ENCODE results near the gene CCDC92. TPM values are rescaled to one million over a fixed set of nuclear protein-coding genes. Genes with fewer than 3 reads are reported as not detected.

Gene CCDC92
- total and polyA plus RNA-seq, 2 of the 13 experiments (the other 11 are each of a cell fraction or from before 2014, with no cell fraction given), result 5.4 to 14.7 TPM

- TF ChIP-seq ZNF609 (CRISPR knock-in tag; IDR thresholded peaks at IDR 0.05; ENCODE audit: borderline replicate concordance), result no peak
- TF ChIP-seq ZNF547 (CRISPR knock-in tag; IDR thresholded peaks at IDR 0.05), result no peak
- no peak for TF ChIP-seq TIGD3 (CRISPR knock-in tag; IDR thresholded peaks at IDR 0.05; ENCODE audit: borderline replicate concordance)
- no peak for TF ChIP-seq TRIM24 (CRISPR knock-in tag; IDR thresholded peaks at IDR 0.05)
Observed at GRCh38 chr12:123897221-123897620, 75.4 kb downstream of the CCDC92 start (continued).

- in situ Hi-C loops (cut with HindIII; ENCODE audit: extremely low pct_ligation_motif_present, low pct_unique_long_range_greater_than_20kb), result no loop called here
- H3K27me3 ChIP-seq (ENCODE audit: control insufficient read depth in 1 of 2, insufficient read depth in 2 of 2, low read length in 2 of 2), result peaks cover 6 to 52% of the 10 kb centered on the region in 2 experiments
- no peaks in the 10 kb centered on the region for H3K79me2 ChIP-seq (ENCODE audit: insufficient read depth, low read length)
- H3K27ac ChIP-seq (ENCODE audit: extremely low read length, insufficient read depth, low read length), result no peak overlapping the region
- BruUV-seq (replicated peaks), result no TSS peak
- TF ChIP-seq MTERF4 (CRISPR knock-in tag; IDR thresholded peaks at IDR 0.05), result no peak
- TF ChIP-seq HIVEP1 (CRISPR knock-in tag; IDR thresholded peaks at IDR 0.05), result no peak
- DNase-seq (ENCODE audit: low spot score) (no peak), ATAC-seq (no peak), FAIRE-seq (no peak)
- no peaks in the 10 kb centered on the region for H3K36me3 ChIP-seq (replicated peaks in 1 of 2; ENCODE audit: control insufficient read depth in 1 of 2, insufficient read depth in 2 of 2, low read length in 2 of 2)
- peaks cover 24% of the 10 kb centered on the region for H3K4me1 ChIP-seq (ENCODE audit: insufficient read depth, low read length)
- H4K20me1 ChIP-seq (ENCODE audit: insufficient read depth, low read length), result no peaks in the 10 kb centered on the region
- POLR2A ChIA-PET, result no interaction called here
- no peak overlapping the region for H3K4me3 ChIP-seq (replicated peaks in 1 of 3; ENCODE audit: insufficient read depth in 1 of 3, low read depth in 2 of 3, low read length in 3 of 3)
- CTCF ChIA-PET (ENCODE audit: low intra/inter-chr PET ratio, low total read pairs), result no interaction called here
- no peak overlapping the region for H3K9ac ChIP-seq (ENCODE audit: insufficient read depth, low read depth, low read length)
- 18% methylated on average over 8 of the region's 8 CpGs for WGBS (ENCODE audit: low lambda C conversion rate)
- H3K4me2 ChIP-seq (ENCODE audit: low read depth, low read length), result no peak overlapping the region
- H2AFZ ChIP-seq (ENCODE audit: low read length), result no peak overlapping the region
- intact Hi-C loops (cut with micrococcal nuclease; ENCODE audit: unreplicated experiment), result no loop called here
- no peaks in the 10 kb centered on the region for H3K9me3 ChIP-seq (ENCODE audit: low read length)
Observed at GRCh38 chr12:123896767-123897166, 75.9 kb downstream of the CCDC92 start.

All from HepG2 (cell line).